Measurements from ENCODE around the gene ELFN1.

DNA sequence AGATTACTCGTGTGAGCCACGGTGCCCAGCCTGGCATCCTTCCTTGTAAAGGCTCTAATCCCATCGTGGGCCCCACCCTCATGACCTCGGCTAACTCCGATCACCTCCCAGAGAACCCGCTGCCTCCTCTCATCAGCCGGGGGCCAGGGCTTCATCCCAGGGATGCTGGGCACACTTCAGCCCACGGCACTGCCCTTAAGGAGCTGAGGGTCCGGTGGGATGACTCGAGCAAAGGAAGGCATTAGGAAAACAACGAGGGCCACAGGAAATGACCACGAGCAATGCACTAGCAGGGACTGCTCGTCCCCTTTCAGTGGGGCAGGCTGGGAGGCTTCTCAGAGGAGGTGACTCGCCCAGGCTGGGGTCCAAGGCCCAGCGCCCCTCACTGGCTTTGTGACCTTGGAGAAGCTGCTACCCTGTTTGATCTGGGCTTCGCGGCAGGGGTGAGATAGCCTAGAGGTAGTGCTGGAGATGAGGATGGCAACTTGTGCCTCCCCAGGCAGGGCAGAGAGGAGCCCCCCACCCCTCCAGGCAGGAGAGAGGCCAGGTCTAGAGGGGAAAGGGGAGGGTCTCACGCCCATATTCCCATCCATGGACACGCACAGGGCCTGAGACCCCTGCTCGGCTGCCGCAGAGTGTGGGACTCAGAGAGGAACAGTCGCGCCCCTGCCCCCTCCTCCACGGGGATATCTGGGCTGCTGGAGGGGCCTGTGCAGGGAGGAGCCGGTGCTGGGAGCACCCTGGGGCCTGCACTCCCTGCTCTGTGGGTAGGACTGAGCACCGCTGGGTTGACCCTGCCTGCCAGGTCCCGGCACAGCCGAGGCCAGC is 26.8 kb downstream of the ELFN1 start:
- TF ChIP-seq, protein P1, sequence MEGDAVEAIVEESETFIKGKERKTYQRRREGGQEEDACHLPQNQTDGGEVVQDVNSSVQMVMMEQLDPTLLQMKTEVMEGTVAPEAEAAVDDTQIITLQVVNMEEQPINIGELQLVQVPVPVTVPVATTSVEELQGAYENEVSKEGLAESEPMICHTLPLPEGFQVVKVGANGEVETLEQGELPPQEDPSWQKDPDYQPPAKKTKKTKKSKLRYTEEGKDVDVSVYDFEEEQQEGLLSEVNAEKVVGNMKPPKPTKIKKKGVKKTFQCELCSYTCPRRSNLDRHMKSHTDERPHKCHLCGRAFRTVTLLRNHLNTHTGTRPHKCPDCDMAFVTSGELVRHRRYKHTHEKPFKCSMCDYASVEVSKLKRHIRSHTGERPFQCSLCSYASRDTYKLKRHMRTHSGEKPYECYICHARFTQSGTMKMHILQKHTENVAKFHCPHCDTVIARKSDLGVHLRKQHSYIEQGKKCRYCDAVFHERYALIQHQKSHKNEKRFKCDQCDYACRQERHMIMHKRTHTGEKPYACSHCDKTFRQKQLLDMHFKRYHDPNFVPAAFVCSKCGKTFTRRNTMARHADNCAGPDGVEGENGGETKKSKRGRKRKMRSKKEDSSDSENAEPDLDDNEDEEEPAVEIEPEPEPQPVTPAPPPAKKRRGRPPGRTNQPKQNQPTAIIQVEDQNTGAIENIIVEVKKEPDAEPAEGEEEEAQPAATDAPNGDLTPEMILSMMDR (IDR thresholded peaks at IDR 0.05 in 4 of 5, conservative IDR thresholded peaks at IDR 0.05 in 1 of 5) = no peak
- no peak for TF ChIP-seq POLR2A (IDR thresholded peaks at IDR 0.05)

Measured in gastrocnemius medialis (tissue), 4 donors.